Stimulated activated CD8-positive, alpha-beta memory T cell treated with anti-CD3 and anti-CD28 coated beads, Interleukin-4, amount 100 ng/mL, for 24 hours (primary cell): ENCODE results near the gene VPS16.

ENCODE experiments used
- DNase-seq: peaks from one replicate; pipeline ENCODE4 v3.0.0-alpha.2; 2020; ENCODE audit warnings: low read depth

The VPS16 gene

GRCh38 chr20:2840138-2840966 lies at the start of gene VPS16, which contains the start of gene PCED1A:
Gene VPS16, plus strand, starts transcription at chr20:2840745. Its CDS starts 30 bp downstream, at chr20:2840775.
Gene PCED1A, minus strand, starts transcription at chr20:2840655. Its CDS starts 743 bp downstream, at chr20:2839912.
- peak; percentile 83 for DNase-seq

- DNase-seq: no peak
Measured at GRCh38 chr20:2793471-2793870, 47.1 kb upstream of the VPS16 start.

GRCh38 chr20:2794202-2794748 lies 46.3 kb upstream of the VPS16 start:
- DNase-seq: no peak

GRCh38 chr20:2794866-2795447 lies 45.6 kb upstream of the VPS16 start:
- DNase-seq: no peak

- no peak for DNase-seq
Measured at GRCh38 chr20:2795451-2795850, 45.1 kb upstream of the VPS16 start.

GRCh38 chr20:2796011-2796660 lies 44.4 kb upstream of the VPS16 start:
- DNase-seq: no peak

GRCh38 chr20:2797136-2797983 lies 43.2 kb upstream of the VPS16 start:
- DNase-seq: no peak

- DNase-seq: no peak
Measured at GRCh38 chr20:2798095-2798805, 42.3 kb upstream of the VPS16 start.

- DNase-seq: no peak
Measured at GRCh38 chr20:2798814-2799213, 41.7 kb upstream of the VPS16 start.

- DNase-seq: no peak
Measured at GRCh38 chr20:2799271-2799670, 41.3 kb upstream of the VPS16 start.

- no peak for DNase-seq
Measured at GRCh38 chr20:2799688-2800520, 40.6 kb upstream of the VPS16 start.

GRCh38 chr20:2800521-2801285 lies 39.8 kb upstream of the VPS16 start, which contains the start of gene CPXM1:
Gene CPXM1, minus strand, starts transcription at chr20:2800627. Its CDS starts 55 bp downstream, at chr20:2800572.
- no peak for DNase-seq

- no peak for DNase-seq
Measured at GRCh38 chr20:2801286-2801728, 39.2 kb upstream of the VPS16 start.

- no peak for DNase-seq
Measured at GRCh38 chr20:2804041-2804828, 36.3 kb upstream of the VPS16 start.

- DNase-seq: no peak
Measured at GRCh38 chr20:2804852-2805688, 35.5 kb upstream of the VPS16 start.

- DNase-seq: no peak
Measured at GRCh38 chr20:2805689-2806350, 34.7 kb upstream of the VPS16 start.

- no peak for DNase-seq
Measured at GRCh38 chr20:2806351-2806701, 34.2 kb upstream of the VPS16 start.
